NCI-H748 (cell line): Measurements from ENCODE around the gene HEXIM1.

Experiments
- DNase-seq: peaks from one replicate; lab custom pipeline; 2025; ENCODE audit not compliant: unreplicated experiment; lab: John Stamatoyannopoulos, UW

Gene HEXIM1, protein sequence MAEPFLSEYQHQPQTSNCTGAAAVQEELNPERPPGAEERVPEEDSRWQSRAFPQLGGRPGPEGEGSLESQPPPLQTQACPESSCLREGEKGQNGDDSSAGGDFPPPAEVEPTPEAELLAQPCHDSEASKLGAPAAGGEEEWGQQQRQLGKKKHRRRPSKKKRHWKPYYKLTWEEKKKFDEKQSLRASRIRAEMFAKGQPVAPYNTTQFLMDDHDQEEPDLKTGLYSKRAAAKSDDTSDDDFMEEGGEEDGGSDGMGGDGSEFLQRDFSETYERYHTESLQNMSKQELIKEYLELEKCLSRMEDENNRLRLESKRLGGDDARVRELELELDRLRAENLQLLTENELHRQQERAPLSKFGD

DNA sequence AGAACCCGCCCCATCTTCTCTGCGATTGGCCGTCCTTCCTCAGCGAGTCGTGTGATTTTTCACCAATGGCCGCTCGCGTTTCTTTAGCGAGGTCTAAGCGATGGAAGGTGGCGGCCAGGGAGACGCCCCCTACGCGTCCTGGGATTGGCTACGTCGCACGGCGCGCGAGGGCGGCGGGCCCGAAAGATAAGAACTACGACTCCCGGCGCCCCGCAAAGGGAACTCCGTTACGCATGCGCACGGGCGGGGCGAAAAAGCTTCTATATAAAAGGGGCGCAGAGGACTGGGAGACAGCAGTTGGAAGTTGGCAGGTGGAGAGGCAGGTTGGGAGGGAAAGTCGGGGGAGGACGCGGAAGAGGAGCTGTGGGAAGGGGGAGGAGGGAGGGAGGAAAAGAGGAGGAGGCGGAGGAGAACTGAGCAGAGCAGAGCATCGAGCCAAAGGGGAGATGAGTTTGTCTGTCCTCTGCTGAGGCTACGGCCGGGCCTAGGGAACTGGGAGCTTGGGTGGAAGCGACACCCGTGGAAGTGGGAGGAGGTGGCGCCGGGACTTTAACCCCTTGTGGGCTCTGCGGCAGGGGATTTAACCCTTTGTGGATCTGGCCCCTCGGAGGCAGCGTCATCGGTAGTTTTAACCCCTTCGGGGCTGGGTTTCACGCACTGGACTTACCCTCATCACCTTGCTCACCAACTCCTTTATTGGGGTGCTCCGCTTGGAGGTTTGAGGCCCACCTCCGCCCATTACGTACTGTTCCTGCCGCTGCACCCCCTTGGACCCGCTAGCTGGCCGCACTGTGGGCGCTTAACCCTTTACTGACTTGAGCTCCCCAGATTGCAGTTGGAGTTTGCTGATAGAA is at the start of gene HEXIM1:
Gene HEXIM1, plus strand, starts transcription at position 293 of the 854 bp plus-strand sequence. CDS start 716 bp downstream, outside the sequence.
- DNase-seq = peak; percentile 100

DNA sequence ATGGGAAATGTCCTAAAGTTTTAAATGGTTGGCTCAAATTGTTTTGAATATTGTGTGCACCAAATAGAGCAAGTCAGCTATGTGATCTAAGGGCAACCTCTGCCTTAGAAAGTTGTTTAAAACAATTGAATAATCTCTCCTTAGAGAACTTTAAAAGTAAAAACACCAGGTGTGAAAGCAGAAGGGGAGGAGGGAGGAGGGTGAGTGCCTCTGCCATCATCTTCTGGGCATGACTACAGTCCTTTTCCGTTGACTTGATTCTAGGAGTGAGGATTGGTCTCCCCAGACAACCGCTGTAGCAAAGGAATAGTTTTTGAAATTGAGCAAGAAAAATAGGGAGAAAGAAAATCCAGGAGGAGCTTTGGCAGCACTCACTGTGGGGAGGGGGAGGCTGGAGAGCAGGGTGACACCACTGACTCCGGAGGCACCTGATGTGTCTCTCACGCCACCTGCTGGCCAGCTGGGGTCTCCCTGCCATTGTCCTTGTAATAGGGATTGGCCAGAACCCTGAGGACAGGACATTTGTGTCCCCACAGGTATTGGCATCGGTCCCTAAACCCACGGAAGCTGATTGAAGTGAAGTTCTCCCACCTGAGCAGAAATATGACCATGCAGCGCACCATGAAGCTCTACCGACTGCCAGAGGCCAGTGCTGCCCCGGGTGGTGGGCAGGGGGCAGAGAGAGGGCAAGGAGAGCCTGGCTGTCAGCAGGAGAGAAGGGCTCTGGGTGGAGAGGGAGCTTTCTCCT is 49.2 kb upstream of the HEXIM1 start:
- peak; percentile 74 for DNase-seq

DNA sequence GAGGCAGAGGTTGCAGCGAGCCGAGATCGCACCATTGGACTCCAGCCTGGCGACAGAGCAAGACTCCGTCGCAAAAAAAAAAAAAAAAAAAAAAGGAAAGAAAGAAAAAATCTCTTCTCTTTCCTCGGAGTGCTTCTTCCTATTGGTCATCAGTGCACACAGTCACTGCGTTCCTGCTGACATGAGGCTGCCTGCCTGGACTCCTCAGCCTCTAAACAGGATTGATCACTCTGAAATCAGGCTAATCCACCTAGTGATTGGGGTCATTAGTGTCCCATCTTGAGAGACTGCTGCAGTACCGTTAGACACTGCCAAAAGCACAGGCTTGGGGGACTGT is 46.8 kb upstream of the HEXIM1 start:
- DNase-seq = no peak

DNA sequence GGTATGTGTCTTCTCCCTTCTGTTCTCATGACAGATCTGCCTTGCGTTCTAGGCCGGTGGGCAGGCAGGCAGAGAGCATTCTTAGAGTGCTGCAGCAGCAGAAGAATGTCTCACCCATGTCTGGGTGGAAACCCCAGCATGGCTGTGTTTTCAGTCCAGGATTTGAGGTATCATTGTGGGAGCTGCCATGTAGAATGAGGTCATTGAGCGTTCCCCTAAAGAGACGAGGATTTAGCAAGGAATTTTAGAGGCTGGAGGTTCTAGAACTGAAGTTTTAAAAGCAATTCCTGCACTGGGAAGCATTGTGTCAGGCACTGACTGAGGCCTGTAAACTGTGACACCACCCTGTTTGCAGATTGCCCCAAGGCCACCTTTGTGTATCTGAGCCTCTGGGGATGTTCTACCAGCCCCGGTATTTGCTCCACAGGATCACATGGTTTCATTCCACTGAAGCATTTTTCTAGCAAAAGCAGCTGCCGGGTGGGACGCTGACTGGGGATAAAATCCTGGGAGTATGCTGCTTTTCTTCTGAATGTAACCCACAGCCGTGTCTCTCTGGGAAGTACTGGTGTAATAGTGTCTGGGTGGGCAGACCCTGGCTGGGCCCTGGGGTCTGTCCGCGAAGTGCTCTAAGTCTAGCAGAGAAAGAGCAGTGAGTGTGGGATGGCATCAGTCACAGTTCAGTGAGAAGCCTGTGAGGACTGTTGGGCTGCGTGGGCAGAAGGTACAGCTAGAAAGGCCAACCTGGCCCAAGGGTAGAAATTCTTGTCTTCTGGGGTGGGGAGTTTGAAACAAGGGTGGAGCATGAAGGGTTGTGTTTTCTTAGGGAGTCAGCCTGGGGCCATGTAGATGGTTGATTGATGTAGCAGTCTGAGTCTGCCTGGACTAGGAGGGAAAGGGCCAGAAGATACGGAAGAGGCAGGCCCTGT is 46.1 kb upstream of the HEXIM1 start:
- no peak for DNase-seq

DNA sequence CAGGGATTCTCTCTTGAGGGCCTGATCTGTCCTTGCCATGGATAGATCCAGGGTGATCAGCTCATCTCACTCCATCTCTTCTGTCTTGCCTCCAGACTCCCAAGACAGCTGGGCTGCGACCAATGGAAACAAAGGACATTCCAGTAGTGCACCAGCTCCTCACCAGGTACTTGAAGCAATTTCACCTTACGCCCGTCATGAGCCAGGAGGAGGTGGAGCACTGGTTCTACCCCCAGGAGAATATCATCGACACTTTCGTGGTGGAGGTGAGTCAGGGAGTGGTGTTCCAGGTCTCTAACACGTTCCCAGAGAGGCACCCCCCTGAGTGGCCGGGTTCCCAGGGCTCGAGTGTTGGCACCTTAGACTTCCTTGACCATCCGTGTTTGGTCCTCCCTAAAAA is 45.4 kb upstream of the HEXIM1 start:
- DNase-seq = no peak

DNA sequence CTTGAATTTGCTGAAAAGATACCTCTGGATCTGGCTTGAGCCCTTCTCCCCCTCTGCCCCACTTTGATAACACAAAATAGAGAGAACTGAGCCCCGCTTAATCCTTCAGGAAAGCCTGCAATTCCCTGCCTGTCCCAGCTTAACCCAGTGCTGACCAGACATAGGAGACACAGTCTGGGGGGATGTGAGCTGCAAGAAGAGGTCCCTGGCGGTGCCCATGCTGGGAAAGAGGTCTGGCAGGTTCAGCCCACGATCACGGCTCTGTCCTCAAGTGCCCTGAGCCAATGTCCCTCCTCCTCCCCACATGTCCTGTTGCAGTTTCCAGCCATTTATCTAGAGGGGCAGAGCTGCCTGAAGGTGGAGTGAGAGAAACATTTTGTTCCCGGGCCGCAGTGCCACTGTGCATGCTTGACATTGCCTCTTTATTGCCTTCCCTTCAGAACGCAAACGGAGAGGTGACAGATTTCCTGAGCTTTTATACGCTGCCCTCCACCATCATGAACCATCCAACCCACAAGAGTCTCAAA is 44.9 kb upstream of the HEXIM1 start:
- no peak for DNase-seq

DNA sequence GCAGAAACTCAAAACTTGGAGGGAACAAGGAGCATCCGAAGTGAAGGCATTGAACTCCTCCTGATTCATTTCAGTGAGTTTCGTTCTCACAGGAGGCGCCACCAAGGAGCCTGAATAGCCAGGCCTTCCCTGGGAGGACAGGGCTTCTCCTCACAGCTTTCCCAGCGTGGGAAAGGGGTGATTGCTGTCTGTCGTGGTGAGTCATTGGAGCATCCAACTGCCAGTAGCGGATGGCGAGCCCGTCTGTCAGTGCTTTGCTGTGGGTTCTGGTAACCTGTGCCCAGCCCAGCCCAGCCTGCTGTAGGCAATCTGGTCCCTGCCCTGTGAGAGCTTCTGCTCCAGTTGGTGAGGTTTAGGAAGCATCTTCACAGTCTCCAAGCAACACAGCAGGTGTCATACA is 44.2 kb upstream of the HEXIM1 start:
- no peak for DNase-seq

DNA sequence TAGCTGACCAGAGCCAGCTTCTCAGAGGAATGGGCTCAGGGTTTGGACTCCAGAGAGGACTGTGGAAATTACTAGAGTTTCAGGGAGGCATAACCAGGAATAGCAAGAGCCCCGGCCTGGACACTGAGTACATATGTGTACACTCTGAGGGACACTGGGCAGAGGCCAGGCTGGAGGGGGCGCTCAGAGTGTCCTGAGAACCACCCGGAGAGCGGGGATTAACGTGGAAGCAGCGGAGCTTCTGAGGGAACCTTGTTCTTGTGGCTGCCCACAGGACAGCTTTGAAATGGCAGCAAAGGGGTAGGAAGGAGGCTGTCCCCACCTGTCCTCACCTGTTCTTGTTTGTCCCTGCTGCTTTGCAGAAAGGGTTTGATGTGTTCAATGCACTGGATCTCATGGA is 43.8 kb upstream of the HEXIM1 start:
- no peak for DNase-seq

DNA sequence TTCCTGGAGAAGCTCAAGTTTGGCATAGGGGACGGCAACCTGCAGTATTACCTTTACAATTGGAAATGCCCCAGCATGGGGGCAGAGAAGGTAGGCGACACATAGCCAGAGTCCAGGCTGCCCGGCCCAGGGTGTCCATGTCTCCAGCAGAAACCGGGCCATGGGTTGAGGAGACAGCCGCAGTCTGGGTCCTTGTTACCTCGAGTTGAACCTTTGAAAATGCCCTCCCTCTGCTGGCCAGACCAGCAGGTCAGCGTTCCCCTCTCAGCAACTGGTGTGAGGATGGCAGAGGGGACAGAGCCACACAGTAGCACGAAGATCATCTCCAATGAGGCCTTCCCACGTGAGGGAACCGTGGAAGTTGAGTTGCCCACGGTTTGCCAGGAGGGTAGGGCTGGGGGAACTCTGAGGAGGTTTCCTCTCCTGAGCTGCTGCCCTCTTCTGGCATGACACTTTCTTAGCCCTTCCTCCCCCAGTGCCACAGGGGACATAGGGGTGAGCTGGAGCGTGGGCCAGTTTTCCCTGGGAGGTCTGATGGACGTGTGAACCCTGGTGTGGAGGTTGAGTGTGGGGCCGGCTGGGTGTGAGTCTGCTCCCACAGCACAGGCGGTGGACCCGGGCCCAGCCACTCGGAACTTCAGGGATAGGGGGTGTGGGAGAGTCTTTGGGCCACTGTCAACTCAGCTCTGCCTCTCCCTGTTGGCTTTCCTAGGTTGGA is 43.2 kb upstream of the HEXIM1 start:
- DNase-seq = no peak

DNA sequence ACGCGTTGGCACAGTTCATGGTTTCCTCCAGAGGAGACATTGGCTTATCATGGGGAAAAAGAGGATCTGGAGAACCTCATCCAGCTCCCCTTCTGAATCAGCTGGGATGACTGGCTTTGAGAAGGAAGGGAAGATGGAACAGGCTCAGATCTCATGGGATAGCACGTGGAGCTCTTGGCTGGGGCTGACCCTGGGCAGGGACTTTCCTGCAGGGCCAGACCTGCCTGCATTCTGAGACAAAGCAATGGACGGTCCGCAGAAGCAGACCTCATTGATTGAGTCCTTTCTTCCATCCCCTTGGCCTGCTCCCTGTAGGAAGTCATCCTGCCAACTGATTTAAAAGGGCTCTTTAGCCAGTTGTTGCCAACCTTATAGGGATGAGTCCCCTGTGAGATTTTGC is 42.2 kb upstream of the HEXIM1 start:
- DNase-seq = no peak

DNA sequence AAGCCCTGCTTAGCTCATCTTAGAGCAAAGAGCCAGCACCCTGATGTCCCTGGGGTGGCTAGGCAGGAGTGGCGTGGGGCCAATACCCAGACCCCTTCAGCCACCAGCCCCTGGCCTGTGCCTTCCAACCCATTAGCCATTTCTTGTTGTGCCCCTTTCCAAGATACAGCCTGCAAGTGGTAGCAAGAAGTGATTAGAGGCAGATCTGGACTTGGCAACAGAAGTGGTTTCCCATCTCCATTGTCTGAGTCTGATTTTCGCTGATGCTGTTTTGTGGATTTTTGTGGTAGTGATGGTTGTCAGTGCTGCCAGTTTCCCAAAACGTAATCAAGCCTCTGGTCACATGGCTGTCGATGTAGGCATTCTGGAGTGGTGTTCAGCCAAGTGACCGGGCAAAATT is 41.7 kb upstream of the HEXIM1 start:
- no peak for DNase-seq

DNA sequence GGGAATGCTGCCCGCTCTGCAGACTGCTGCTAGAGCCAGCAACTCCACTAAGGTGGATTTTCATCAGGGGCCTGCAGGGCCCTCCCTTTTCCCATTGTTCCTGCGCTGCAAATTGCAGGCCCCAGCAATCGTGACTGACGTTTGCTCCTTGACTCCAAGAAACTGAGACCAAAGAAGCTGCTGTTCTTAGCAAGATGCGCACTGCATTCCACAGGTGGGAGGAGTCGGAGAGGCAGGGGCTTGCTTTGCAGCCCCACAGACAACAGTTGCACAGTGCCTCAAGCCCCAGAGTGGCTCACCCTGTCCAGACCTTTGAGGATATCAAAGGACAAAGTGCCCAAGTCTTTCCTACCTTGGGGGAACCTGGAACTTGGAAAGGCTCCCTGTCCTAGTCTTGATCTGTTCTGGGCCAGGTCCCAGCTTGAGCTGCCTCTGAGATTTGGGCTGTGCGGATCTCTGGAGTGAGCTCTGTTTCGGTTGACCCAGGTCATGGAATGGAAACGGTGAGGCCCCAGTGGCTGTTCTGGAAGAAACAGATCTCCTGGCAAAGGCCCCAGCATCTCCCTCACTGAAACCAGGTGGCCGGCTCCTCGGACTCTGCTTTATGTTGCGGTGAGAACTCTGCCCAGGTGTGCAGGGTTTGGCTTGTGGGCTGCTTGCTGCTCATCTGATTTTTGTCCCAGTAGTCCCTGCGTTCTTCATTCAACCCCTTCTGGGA is 40.8 kb upstream of the HEXIM1 start:
- DNase-seq = no peak

DNA sequence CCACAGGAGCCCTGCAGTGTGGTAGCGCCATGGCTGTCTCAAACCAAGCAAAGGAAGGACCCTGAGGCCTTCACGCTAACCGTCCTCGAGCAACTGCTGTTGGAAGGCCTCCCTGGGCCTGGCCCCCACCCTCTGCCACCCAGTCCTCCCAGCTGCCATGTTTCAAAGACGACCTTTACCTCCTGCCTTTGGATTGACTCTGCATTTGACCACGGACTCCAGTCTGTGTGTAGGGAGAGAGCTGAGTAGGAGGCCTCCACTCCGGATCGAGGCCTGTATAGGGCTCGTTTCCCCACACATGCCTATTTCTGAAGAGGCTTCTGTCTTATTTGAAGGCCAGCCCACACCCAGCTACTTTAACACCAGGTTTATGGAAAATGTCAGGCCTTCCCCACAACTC is 40.2 kb upstream of the HEXIM1 start:
- no peak for DNase-seq

DNA sequence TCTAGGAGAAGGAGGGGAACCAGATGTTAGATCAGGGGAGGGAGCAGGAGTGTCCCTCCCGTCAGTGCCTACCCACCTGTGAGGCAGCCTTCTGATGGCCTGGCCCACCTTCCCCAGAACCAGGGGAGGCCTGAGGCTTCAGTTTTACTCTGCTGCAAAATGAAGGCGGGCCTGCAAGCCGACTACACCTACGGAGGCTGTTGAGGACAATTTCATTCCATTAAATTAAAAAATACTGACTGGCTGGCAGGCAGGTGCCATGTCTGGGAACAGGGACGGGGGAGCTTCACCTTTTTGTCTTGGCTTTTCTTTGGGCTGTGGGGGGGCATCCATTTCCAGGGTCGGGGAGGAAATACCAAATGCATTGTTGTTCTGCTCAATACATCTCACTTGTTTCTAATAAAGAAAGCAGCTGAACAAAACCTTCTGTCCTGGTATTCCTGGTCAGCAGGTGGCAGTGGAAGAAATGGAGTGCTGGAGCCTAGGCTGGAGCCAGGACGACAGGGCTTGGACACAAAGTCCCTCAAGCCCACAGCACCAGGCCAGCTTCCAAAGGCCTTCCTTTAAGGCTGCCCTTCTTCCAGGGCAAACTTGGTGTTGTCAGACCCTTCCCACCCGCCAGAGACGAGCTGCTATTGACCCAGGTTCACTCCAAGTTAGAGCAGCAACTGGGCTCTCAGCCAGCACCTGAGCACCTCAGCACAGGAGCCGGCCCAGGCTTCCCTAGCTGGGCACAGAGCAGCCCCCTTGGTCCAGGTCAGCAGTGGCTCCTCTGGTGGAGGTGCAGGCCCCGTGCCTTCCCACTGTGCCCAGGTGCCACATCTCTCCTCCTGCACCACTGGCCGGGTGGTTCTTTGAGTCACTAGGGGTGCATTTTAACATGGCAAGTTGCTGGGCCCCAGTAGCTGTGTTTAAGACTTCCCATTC is 39.4 kb upstream of the HEXIM1 start:
- no peak for DNase-seq

DNA sequence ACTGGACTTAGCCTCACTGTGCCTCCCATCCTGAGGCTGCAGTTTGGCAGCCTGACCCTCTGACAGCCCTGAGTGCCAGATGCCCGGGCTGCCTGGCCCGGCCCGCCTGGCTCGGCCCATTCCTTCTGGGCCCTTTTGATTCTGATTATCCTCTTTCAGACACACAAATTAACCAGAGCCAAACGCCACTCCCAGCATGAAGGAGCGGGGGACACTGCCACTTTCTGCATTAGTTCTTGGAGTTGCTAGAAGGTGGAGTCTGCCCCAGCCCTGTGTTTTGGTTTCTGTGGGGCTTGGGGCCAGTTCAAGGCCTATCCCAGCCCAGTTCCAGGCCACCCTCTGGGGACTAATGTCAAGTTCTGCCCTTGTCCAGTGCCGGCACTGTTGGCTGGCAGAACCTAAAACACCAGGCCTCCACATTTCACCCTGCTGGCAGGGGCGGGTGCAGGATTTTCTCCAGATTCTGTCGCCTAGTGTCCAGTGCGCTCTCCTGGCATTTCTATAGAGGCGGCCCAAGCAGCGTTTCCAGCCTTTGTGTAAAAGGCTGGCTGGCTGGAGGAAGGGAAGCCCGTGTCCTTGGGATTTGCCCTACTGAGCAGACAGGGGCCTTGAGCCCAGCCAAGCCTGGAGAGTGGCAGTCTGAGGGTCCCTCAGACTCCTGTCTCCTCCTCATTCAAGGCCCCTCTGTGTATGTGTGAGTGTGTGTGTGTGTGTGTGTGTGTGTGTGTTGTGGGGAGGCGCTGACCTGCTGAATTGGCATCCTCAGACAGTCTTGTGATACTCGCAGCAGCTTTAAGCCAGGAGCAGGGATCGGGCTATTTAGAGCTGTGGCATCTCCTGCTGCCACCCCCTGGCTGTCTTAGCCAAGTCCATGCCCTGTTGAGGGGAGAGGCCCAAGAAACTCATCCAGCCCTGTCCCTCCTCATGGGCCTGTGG is 37.3 kb upstream of the HEXIM1 start:
- no peak for DNase-seq

DNA sequence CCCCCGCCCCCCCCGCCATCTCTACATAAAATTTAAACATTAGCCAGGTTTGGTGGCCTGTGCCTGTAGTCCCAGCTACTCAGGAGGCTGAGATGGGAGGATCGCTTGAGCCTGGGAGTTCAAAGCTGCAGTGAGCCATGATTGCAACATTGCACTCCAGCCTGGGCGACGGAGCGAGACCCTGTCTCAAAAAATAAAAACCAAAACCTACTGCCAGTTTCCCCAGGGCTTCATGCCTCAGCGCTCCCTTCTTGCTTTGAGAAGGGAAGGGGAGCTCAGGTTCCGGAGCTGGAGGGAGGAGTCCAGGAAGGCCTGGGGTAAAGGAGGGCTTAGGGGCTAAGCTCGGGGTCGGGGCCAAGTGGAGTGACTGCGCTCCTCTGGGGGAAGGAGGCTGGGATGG is 36.4 kb upstream of the HEXIM1 start:
- no peak for DNase-seq
